Liver (tissue), 9 donors: Measurements from ENCODE around the gene CSF2. TPM values are rescaled to one million over a fixed set of nuclear protein-coding genes. Genes with fewer than 3 reads are reported as not detected.

Experiments
- DNase-seq: peaks from one replicate; pipeline ENCODE4 v3.0.0-alpha.2; 2017; ENCODE audit warnings: low spot score
- H3K27ac ChIP-seq, 2 donors: one replicate each; pipeline ENCODE4 v1.7.0; 2013; ENCODE audit warnings: inconsistent platforms in 2 of 2, low read length in 2 of 2, control low read depth in 1 of 2, low read depth in 1 of 2, mild to moderate bottlenecking in 1 of 2
- H3K27me3 ChIP-seq, 4 donors: one replicate each; pipeline versions ENCODE4 v1.6.1 to v1.7.0; 2013; ENCODE audit warnings: low read length in 3 of 4, inconsistent platforms in 1 of 4, mild to moderate bottlenecking in 1 of 4, moderate library complexity in 1 of 4; ENCODE audit not compliant: control insufficient read depth in 4 of 4, insufficient read depth in 4 of 4
- H3K36me3 ChIP-seq, 4 donors: one replicate each; pipeline versions ENCODE4 v1.6.1 to v1.7.0; 2013; ENCODE audit warnings: low read length in 3 of 4, mild to moderate bottlenecking in 3 of 4, low read depth in 1 of 4, moderate library complexity in 1 of 4; ENCODE audit not compliant: control insufficient read depth in 4 of 4, insufficient read depth in 3 of 4
- H3K4me1 ChIP-seq, 4 donors: one replicate each; pipeline versions ENCODE4 v1.6.1 to v1.7.0; 2013; ENCODE audit warnings: low read length in 3 of 4, mild to moderate bottlenecking in 3 of 4, moderate library complexity in 1 of 4; ENCODE audit not compliant: control insufficient read depth in 4 of 4, insufficient read depth in 4 of 4
- H3K4me3 ChIP-seq, 3 donors: one replicate each; pipeline versions ENCODE4 v1.6.1 to v1.7.0; 2013; ENCODE audit warnings: low read length in 3 of 3, control low read depth in 1 of 3, low read depth in 1 of 3, mild to moderate bottlenecking in 1 of 3
- H3K9ac ChIP-seq, 2 donors: one replicate each; pipeline ENCODE4 v1.7.0; 2013; ENCODE audit warnings: low read length in 2 of 2, mild to moderate bottlenecking in 2 of 2, moderate library complexity in 2 of 2, control low read depth in 1 of 2, low read depth in 1 of 2
- H3K9me3 ChIP-seq, 4 donors: one replicate each; pipeline versions ENCODE4 v1.6.1 to v1.7.0; 2013; ENCODE audit warnings: low read length in 3 of 4; ENCODE audit not compliant: control insufficient read depth in 4 of 4
- EGR1 ChIP-seq, 2 donors: IDR thresholded peaks; 2 replicates each; pipeline ENCODE4 v1.6.1; 2016 to 2018; ENCODE audit warnings: antibody characterized with exemption in 2 of 2, low read depth in 2 of 2
- FOXA1 ChIP-seq: IDR thresholded peaks from 2 replicates; pipeline ENCODE4 v1.6.1; 2016; ENCODE audit warnings: antibody characterized with exemption
- FOXA2 ChIP-seq: IDR thresholded peaks from 2 replicates; pipeline ENCODE4 v1.6.1; 2016; ENCODE audit warnings: antibody characterized with exemption
- HNF4A ChIP-seq, 2 donors: conservative IDR thresholded peaks; 2 replicates each; pipeline ENCODE4 v1.6.1; 2016; ENCODE audit warnings: antibody characterized with exemption in 2 of 2, mild to moderate bottlenecking in 2 of 2
- HNF4G ChIP-seq: IDR thresholded peaks from 2 replicates; pipeline ENCODE4 v1.6.1; 2016; ENCODE audit warnings: antibody characterized with exemption
- NR2F2 ChIP-seq: IDR thresholded peaks from 2 replicates; pipeline ENCODE4 v1.6.1; 2016; ENCODE audit warnings: antibody characterized with exemption
- RAD21 ChIP-seq, 2 donors: IDR thresholded peaks; 2 replicates each; pipeline ENCODE4 v1.6.1; 2016; ENCODE audit warnings: antibody characterized with exemption in 2 of 2, mild to moderate bottlenecking in 2 of 2
- REST ChIP-seq: IDR thresholded peaks from 2 replicates; pipeline ENCODE4 v1.6.1; 2016; ENCODE audit warnings: antibody characterized with exemption, mild to moderate bottlenecking
- RXRA ChIP-seq, 2 donors: IDR thresholded peaks; 2 replicates each; pipeline ENCODE4 v1.6.1; 2017 to 2018; ENCODE audit warnings: antibody characterized with exemption in 2 of 2, mild to moderate bottlenecking in 1 of 2
- SP1 ChIP-seq: IDR thresholded peaks from 2 replicates; pipeline ENCODE4 v1.6.1; 2018; ENCODE audit warnings: antibody characterized with exemption, mild to moderate bottlenecking
- TAF1 ChIP-seq: conservative IDR thresholded peaks from 2 replicates; pipeline ENCODE4 v1.6.1; 2016; ENCODE audit warnings: antibody characterized with exemption, mild to moderate bottlenecking
- YY1 ChIP-seq: IDR thresholded peaks from 2 replicates; pipeline ENCODE4 v1.6.1; 2016; ENCODE audit warnings: antibody characterized with exemption, mild to moderate bottlenecking
- ZBTB33 ChIP-seq: IDR thresholded peaks from 2 replicates; pipeline ENCODE4 v1.6.1; 2016; ENCODE audit warnings: antibody characterized with exemption
- WGBS: extraction: QIAGEN DNeasy Blood & Tissue Kit; methylation state at CpG from one replicate; pipeline ENCODE4 v1.1.7; 2013; 5-methylcytosine and 5-hydroxymethylcytosine counted together
- polyA plus RNA-seq, 2 donors: library from polyadenylated mRNA; stranded (reverse) in 1 of 2; unstranded in 1 of 2; fragments of 200-250 nt in 1 of 2; fragments of >200 nt in 1 of 2; fragmentation: Nextera tagmentation in 1 of 2; extraction: Ambion mirVana in 1 of 2; gene quantifications; one replicate each; pipeline versions ENCODE4 v1.2.1 to v1.2.3, GENCODE V29; 2013 to 2015
- total RNA-seq, 2 donors: library from RNA; depleted of rRNA; stranded (reverse); fragments of >200 nt; gene quantifications; one replicate each; pipeline ENCODE4 v1.2.3, GENCODE V29; 2014
- TF ChIP-seq, protein P1 (sequence below): IDR thresholded peaks from 2 replicates; pipeline ENCODE4 v1.6.1; 2016; ENCODE audit warnings: antibody characterized with exemption
- TF ChIP-seq, protein P2 (sequence below): fragments of 150-350 bp; IDR thresholded peaks from 2 replicates; pipeline ENCODE4 v1.5.1; 2017; ENCODE audit warnings: improper control_type of control experiment, low read depth, low read length; ENCODE audit not compliant: missing input control
- donor health status: healthy.
- donor health status: healthy.
- donor health status: healthy.
- donor health status: healthy.
- donor health status: healthy.

CSF2 gene
- total and polyA plus RNA-seq, 4 donors, result not detected

DNA sequence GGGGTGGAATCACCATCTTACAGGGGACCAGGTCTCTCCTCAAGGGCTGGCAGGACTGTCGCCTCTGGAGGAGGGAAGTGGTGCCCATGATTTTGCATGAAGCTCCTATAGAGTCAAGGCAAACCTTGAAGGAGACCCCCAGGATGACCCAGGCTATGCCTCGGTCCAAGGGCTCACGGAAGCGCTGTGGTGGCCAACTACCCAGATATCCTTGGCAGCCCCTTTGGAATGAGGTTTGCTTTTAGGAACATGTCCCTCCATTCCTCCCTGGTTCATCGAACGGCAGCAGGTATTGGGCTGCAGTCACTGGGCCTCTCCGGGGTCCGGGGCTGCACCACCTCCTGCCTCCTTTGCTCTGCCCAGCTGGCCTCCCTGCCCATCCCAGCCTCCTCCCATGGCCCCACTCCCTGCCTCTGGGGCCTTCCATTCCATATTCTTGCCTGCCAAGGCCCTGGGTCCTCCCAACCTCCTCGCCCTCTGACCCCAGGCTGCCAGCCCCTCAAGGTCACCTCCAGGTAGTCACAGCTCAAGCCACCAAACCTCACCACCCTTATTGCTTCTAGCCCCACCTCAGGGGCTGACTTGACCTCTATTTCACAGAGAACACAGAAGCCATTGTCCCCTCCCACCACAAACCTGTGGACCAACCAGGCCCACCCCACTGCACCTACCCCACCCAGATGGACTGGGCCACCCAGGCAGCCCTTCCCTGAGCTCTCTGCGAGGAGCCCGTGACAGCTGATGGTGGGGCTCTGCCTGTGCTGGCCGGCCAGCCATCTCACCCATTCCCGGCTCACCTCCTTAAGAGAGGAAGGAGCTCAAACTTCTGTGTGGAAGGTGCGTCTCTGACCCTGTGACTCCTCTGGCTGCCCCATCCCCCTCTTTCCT lies 16.7 kb upstream of the CSF2 start:
- H3K4me3 ChIP-seq, result no peak overlapping the region
- H3K9me3 ChIP-seq, result no peaks in the 10 kb centered on the region
- no peaks in the 10 kb centered on the region for H3K4me1 ChIP-seq
- no peak for TF ChIP-seq RAD21 (IDR thresholded peaks at IDR 0.05)
- no peak for TF ChIP-seq FOXA1
- peak; percentile 24 for DNase-seq
- H3K27me3 ChIP-seq, result no peaks in the 10 kb centered on the region
- WGBS, result 94% methylated on average over 14 of the region's 14 CpGs
- H3K36me3 ChIP-seq, result no peaks in the 10 kb centered on the region
- no peak overlapping the region for H3K27ac ChIP-seq
- H3K9ac ChIP-seq, result no peak overlapping the region

DNA sequence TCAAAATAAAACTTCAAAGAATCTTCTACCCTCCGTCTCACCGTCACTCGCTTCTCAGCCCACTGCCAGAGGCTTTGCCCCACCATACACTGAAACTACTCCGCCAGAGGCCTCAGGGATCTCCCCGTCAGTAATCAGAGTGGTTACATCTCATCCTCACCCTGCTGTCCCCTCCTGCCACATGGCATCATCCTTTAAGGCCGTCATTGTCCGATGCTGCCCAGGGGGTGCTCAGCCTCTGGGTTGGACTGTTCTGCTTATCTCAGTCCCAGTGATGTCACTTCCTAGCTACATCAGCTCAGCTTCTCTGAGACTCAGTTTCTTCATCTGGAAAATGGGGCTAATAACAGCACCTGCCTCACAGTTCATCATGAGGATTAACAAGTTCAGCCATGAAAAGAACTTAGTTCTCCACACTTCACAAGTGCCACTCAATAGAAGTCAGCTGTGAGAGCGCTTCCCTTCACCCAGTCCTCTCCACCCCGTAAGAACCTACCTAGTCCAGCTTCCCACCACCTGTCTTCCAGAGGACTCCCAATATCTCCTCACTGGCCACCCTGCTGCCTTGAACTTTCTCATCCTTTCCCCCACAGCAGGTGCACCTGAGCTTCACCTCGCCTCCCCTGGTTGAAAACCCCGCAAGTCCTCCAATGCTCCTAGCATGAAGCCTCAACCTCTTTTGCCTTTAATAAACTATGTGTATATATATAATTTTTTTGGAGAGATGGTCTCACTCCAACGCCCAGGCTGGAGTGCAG lies 15.9 kb upstream of the CSF2 start:
- Histone ChIP-seq H3K27me3 (no peaks in the 10 kb centered on the region), H3K27ac (no peak overlapping the region), H3K9ac (no peak overlapping the region), H3K4me3 (no peak overlapping the region), H3K9me3 (no peaks in the 10 kb centered on the region), H3K4me1 (no peaks in the 10 kb centered on the region), H3K36me3 (no peaks in the 10 kb centered on the region)
- no peak for TF ChIP-seq RAD21 (IDR thresholded peaks at IDR 0.05)
- TF ChIP-seq FOXA2, result no peak
- no peak for TF ChIP-seq YY1
- no peak for TF ChIP-seq TAF1
- TF ChIP-seq, protein P1, sequence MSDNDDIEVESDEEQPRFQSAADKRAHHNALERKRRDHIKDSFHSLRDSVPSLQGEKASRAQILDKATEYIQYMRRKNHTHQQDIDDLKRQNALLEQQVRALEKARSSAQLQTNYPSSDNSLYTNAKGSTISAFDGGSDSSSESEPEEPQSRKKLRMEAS, result no peak
- TF ChIP-seq HNF4A (conservative IDR thresholded peaks at IDR 0.05), result no peak
- no peak for TF ChIP-seq FOXA1
- no peak for TF ChIP-seq ZBTB33
- DNase-seq, result peak; percentile 20
- 90% methylated on average over 12 of the region's 12 CpGs for WGBS

DNA sequence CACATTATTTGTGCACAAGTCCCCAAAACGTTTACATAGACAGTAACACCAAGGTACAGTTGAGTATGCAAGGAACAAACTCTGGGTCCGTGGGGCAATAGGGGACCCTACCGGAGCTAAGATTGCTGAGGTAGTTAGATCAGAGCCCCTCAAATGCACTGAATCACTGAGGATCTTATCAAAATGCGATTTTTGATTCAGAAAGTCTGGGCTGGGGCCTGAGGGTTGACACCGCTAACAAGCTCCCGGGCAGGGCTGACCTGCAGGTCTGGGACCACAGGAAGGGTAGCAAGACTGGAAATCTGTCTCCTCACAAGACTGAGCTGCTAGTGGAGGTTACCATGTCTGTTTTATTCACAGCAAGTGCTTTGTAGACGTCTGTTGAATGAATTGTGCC lies 14.9 kb upstream of the CSF2 start:
- no peak overlapping the region for H3K9ac ChIP-seq
- no peaks in the 10 kb centered on the region for H3K9me3 ChIP-seq
- no peaks in the 10 kb centered on the region for H3K27me3 ChIP-seq
- H3K36me3 ChIP-seq, result no peaks in the 10 kb centered on the region
- no peak overlapping the region for H3K4me3 ChIP-seq
- 84% methylated on average over 7 of the region's 7 CpGs for WGBS
- H3K27ac ChIP-seq, result no peak overlapping the region
- peak; percentile 9 for DNase-seq
- H3K4me1 ChIP-seq, result no peaks in the 10 kb centered on the region
- TF ChIP-seq HNF4G (no peak), RAD21 (IDR thresholded peaks at IDR 0.05) (no peak), YY1 (no peak), NR2F2 (no peak), RXRA (IDR thresholded peaks at IDR 0.05) (no peak), REST (no peak), EGR1 (IDR thresholded peaks at IDR 0.05; ENCODE audit: low read depth in 2 of 2) (no peak), FOXA1 (no peak), FOXA2 (no peak), HNF4A (conservative IDR thresholded peaks at IDR 0.05) (no peak), ZBTB33 (no peak), SP1 (no peak)
- TF ChIP-seq, protein P2, sequence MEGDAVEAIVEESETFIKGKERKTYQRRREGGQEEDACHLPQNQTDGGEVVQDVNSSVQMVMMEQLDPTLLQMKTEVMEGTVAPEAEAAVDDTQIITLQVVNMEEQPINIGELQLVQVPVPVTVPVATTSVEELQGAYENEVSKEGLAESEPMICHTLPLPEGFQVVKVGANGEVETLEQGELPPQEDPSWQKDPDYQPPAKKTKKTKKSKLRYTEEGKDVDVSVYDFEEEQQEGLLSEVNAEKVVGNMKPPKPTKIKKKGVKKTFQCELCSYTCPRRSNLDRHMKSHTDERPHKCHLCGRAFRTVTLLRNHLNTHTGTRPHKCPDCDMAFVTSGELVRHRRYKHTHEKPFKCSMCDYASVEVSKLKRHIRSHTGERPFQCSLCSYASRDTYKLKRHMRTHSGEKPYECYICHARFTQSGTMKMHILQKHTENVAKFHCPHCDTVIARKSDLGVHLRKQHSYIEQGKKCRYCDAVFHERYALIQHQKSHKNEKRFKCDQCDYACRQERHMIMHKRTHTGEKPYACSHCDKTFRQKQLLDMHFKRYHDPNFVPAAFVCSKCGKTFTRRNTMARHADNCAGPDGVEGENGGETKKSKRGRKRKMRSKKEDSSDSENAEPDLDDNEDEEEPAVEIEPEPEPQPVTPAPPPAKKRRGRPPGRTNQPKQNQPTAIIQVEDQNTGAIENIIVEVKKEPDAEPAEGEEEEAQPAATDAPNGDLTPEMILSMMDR, result no peak
- TF ChIP-seq, protein P1, result no peak
